Right renal pelvis (tissue), 4 donors: ENCODE results near the gene TCL1B. TPM values are rescaled to one million over a fixed set of nuclear protein-coding genes. Genes with fewer than 3 reads are reported as not detected.

Experiments
- DNase-seq, 4 donors: peaks; one replicate each; pipeline ENCODE4 v3.0.0-alpha.2; 2013; ENCODE audit warnings: low read depth in 4 of 4, low spot score in 3 of 4, missing footprints in 1 of 4
- polyA plus RNA-seq, 4 donors: library from polyadenylated mRNA; unstranded; fragments of 120-200 nt; gene quantifications; one replicate each; pipeline ENCODE4 v1.2.1, GENCODE V29; 2013; ENCODE audit not compliant: insufficient read length in 4 of 4

The TCL1B gene
- polyA plus RNA-seq = 1 to 10 TPM in 1 of 4 donors, under 1 TPM in 2, not detected in 1; 0.43 to 1.4 (median 0.50) TPM

GRCh38 chr14:95685978-95686922, at the start of gene TCL1B:
TSS of gene TCL1B (plus strand) at chr14:95686426. CDS start at chr14:95686468, 42 bp downstream.
- DNase-seq = no peak

GRCh38 chr14:95644981-95645380, 41.2 kb upstream of the TCL1B start:
- DNase-seq = no peak

- no peak for DNase-seq
These were observed 40.7 kb upstream of the TCL1B start for GRCh38 chr14:95645389-95645996.

- no peak for DNase-seq
These were observed 38.3 kb upstream of the TCL1B start for GRCh38 chr14:95647926-95648325.

GRCh38 chr14:95649230-95649629, 37.0 kb upstream of the TCL1B start:
- DNase-seq = no peak

GRCh38 chr14:95651028-95651427, 35.2 kb upstream of the TCL1B start:
- no peak for DNase-seq

GRCh38 chr14:95651821-95652583, 34.2 kb upstream of the TCL1B start:
- peak in 3 of 4 donors; percentile 36 to 63 (median 42) for DNase-seq

- DNase-seq = no peak
These were observed 33.5 kb upstream of the TCL1B start for GRCh38 chr14:95652690-95653089.

- DNase-seq = no peak
These were observed 30.8 kb upstream of the TCL1B start for GRCh38 chr14:95655461-95655860.

- no peak for DNase-seq
These were observed 29.6 kb upstream of the TCL1B start for GRCh38 chr14:95656634-95657033.

GRCh38 chr14:95657454-95657853, 28.8 kb upstream of the TCL1B start:
- no peak for DNase-seq

- DNase-seq = no peak
These were observed 26.8 kb upstream of the TCL1B start for GRCh38 chr14:95659293-95659989.

GRCh38 chr14:95659990-95660385, 26.2 kb upstream of the TCL1B start:
- no peak for DNase-seq

GRCh38 chr14:95660651-95661515, 25.3 kb upstream of the TCL1B start:
- DNase-seq = no peak

GRCh38 chr14:95662376-95663186, 23.6 kb upstream of the TCL1B start:
- DNase-seq = no peak

- no peak for DNase-seq
These were observed 22.9 kb upstream of the TCL1B start for GRCh38 chr14:95663226-95663797.

GRCh38 chr14:95664066-95664465, 22.2 kb upstream of the TCL1B start:
- DNase-seq = no peak

- no peak for DNase-seq
These were observed 21.7 kb upstream of the TCL1B start for GRCh38 chr14:95664546-95664945.
